Stimulated activated CD4-positive, alpha-beta T cell treated with anti-CD3 and anti-CD28 coated beads, TNF-alpha, amount 100 ng/mL, for 48 hours (primary cell): Measurements from ENCODE around the gene APEH.

Experiments
- DNase-seq, 3 donors: peaks; one replicate each; pipeline ENCODE4 v3.0.0-alpha.2; 2020; ENCODE audit warnings: low read depth in 3 of 3

The APEH gene

GRCh38 chr3:49650637-49651036 is 23.5 kb upstream of the APEH start:
- no peak for DNase-seq

- DNase-seq, result no peak
Measured at GRCh38 chr3:49652218-49652902, 21.8 kb upstream of the APEH start.

- DNase-seq, result no peak
Measured at GRCh38 chr3:49652903-49653415, 21.2 kb upstream of the APEH start.

GRCh38 chr3:49653621-49654020 is 20.5 kb upstream of the APEH start:
- DNase-seq, result no peak

- no peak for DNase-seq
Measured at GRCh38 chr3:49654176-49654825, 19.9 kb upstream of the APEH start.

GRCh38 chr3:49654955-49655556 is 19.1 kb upstream of the APEH start:
- DNase-seq, result no peak

GRCh38 chr3:49655731-49656285 is 18.3 kb upstream of the APEH start:
- no peak for DNase-seq

GRCh38 chr3:49656541-49657112 is 17.5 kb upstream of the APEH start:
- DNase-seq, result no peak

GRCh38 chr3:49657208-49657915 is 16.8 kb upstream of the APEH start:
- DNase-seq, result no peak

- DNase-seq, result no peak
Measured at GRCh38 chr3:49658711-49659110, 15.4 kb upstream of the APEH start.

GRCh38 chr3:49659756-49660155 is 14.4 kb upstream of the APEH start:
- no peak for DNase-seq

GRCh38 chr3:49661281-49661680 is 12.9 kb upstream of the APEH start:
- DNase-seq, result no peak

GRCh38 chr3:49662021-49662420 is 12.1 kb upstream of the APEH start:
- no peak for DNase-seq

- no peak for DNase-seq
Measured at GRCh38 chr3:49662720-49663413, 11.3 kb upstream of the APEH start.

- no peak for DNase-seq
Measured at GRCh38 chr3:49663831-49664230, 10.3 kb upstream of the APEH start.

GRCh38 chr3:49664300-49664699 is 9.9 kb upstream of the APEH start:
- no peak for DNase-seq

GRCh38 chr3:49665822-49666519 is 8.2 kb upstream of the APEH start:
- DNase-seq, result no peak

- no peak for DNase-seq
Measured at GRCh38 chr3:49666592-49666991, 7.6 kb upstream of the APEH start.

- DNase-seq, result no peak
Measured at GRCh38 chr3:49667701-49668413, 6.3 kb upstream of the APEH start.

GRCh38 chr3:49668414-49668797 is 5.7 kb upstream of the APEH start:
- DNase-seq, result no peak
